NCI-H128 (cell line): ENCODE results near the gene MRPL39.

Experiments used
- DNase-seq: peaks from one replicate; lab custom pipeline; 2025; ENCODE audit not compliant: unreplicated experiment; lab: John Stamatoyannopoulos, UW

The MRPL39 gene

DNA sequence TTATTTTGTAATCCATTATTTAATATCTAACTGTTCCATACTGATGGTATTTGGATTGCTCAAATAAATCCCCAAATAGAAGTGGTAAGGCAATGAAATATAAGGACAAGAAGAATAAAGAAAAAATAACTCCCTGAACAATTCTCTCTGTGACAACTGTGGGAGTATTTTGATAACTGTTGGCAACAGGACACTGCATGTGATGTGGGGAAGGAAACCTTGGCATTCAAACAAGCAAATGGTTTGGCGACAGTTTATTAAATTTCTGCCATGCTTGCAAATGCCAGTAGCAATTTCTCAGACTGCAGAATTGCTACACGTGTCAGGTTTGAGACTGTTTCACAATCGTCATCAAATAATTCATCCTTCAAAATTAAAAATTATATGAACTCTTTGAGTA is 8.6 kb upstream of the MRPL39 start:
- no peak for DNase-seq

DNA sequence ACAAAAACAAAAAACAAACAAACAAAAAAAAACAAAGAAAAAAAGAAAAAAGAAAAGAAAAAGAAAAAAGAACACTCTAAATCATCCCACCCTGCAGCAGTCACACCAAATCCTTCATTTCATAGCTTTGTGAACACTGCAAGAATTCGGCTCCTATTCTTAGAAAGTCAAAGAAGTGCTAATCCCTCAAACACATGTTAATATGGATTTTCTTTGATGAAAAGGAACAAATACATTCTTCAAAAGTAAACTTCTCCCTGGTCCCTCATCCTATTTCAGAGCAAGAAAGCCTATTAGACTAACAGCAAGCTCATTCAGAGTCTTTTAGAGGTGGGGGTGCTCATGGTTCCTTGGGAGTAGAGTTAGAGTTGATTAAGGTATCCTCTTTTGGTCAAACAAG is 7.2 kb upstream of the MRPL39 start:
- DNase-seq = no peak

- DNase-seq = peak; percentile 57
These were observed 910 bp upstream of the MRPL39 start for GRCh38 chr21:25608044-25608737.

DNA sequence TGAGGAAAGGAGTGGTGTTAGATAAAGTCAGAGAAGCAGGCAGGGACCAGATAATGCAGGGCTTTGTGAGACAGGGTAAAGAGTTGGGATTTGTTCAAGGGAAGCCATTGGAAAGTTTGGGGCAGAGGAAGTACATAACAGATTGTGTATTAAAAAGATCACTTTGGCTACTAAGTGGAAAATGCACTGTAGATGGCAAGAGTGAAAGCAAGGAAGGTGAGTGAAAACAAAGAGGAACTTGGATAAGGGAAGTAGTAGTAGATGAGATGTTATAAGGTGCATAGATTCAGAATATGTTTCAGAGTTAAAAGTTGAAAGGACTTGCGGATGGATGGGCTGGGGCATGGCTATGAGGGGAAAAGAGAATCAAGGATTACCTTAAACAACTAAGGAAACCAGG is 17.4 kb downstream of the MRPL39 start:
- no peak for DNase-seq

DNA sequence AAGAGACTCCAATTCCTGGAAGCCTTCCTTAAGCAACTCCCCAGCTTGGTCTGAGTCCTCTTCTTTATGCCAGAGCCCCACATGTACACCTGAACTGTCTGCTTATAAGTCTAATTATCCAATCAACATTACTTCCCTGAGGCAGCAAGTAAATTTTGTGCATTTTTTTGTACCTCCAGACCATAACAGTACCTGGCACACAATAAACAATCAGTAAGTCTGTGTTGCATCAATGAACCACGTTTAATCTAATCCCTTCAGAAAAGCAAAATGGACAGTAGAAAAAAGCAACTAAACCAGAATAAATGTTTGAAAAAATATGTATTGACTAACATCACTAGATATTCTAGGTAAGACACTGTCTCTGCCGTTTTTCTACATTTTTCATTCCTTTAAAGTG is 20.5 kb downstream of the MRPL39 start:
- no peak for DNase-seq

DNA sequence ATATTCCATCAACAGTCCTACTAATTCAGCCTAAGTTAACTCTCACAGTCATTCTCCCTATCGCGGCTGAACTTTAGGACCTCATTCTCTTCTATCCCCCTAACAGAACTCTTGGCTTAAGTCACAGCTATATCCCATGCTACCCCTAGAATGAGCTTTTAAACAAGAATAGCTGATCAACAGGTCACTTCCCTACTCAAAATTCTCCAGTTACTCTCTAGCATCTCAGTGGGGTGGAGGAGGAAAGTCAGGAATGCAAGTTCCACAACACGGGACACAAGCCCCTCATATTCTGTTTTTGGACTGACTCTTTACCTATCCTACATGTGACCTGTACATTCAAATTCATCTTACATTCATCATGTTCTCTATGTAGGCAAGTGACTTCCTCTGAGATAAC is 21.0 kb downstream of the MRPL39 start:
- DNase-seq = no peak

GRCh38 chr21:25584833-25585676 is 22.2 kb downstream of the MRPL39 start:
- no peak for DNase-seq

DNA sequence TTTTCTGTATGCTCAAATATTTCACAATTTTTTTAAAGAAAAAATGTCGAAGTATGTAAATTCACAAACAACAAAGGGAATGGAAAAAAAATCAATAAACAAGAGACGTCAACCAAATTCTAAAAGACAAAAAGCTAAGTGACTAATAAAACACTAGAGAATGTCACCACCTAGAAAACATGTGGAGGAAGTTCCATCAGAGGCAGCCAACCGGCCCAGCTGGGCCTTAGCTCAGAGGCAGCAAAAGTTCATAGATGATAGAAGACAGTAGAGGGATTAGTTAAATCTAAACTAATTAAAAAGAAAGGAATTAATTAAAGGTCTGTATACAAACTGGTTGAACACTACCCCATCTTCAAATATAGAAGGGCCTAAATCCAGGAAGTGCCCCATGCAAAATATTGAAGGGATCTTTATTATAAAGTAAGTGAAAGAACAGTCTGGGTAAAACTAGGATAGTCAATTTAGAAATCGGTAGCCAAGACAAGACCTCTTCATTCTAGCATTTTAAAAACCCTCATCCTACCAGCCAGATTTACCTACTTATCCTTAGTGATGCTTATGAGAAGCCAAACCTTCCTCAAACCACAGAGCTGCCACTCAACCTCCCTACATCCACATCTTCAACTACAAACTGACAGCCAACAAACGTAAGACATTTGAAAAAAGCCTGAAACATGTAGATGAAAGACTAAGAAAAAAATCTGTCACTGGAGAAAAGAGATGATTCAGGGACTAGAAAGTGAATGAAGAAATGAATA is 23.7 kb downstream of the MRPL39 start:
- DNase-seq = no peak

DNA sequence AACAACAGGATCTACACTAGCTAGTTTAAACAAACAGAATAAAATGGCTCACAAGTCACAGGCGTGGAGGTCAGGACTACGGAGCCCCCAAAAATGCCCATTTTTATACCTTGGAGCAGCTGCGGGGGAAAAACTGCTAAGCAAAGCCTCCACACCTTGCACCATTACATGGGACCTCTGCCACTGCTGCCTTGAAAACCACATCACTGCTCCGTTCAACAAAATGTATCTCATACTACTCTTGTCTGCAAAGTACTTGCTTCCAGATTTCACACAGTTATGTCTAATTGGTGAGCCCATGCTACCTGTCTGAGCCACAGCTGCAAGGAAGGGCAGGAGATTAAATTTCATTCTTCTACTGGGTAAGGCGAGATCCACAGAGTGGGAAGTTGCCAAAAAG is 24.4 kb downstream of the MRPL39 start:
- DNase-seq = no peak

DNA sequence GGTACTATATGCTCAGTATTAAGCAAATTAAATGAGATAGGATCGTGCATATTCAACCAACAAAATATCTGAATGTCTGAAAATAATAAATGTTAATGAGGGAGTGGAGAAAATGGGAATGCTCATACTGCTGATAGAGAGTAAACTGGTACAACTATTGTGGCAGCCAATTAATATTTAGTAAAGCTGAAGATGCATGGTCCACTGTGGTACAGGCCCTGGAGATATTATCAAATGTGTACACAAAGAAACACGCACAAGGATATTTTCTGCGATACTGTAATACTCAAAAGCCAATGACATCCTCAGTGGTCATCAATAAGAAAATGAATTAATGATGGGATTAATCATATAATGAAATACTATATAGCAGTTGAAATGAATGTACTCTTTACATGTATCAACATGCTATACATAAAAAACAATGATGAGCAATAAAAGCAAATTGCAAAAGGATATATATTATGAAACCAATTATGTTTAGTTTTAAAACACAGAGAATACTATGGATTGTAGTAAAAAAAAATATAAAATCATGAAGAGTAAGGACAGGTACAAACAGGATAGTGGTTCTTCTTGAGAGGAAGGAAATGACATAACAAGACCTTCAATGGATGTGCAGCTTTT is 25.0 kb downstream of the MRPL39 start:
- DNase-seq = no peak

GRCh38 chr21:25581582-25581981 is 25.7 kb downstream of the MRPL39 start:
- no peak for DNase-seq

- DNase-seq = no peak
These were observed 26.4 kb downstream of the MRPL39 start for GRCh38 chr21:25580912-25581260.

- DNase-seq = no peak
These were observed 27.9 kb downstream of the MRPL39 start for GRCh38 chr21:25579226-25580013.

DNA sequence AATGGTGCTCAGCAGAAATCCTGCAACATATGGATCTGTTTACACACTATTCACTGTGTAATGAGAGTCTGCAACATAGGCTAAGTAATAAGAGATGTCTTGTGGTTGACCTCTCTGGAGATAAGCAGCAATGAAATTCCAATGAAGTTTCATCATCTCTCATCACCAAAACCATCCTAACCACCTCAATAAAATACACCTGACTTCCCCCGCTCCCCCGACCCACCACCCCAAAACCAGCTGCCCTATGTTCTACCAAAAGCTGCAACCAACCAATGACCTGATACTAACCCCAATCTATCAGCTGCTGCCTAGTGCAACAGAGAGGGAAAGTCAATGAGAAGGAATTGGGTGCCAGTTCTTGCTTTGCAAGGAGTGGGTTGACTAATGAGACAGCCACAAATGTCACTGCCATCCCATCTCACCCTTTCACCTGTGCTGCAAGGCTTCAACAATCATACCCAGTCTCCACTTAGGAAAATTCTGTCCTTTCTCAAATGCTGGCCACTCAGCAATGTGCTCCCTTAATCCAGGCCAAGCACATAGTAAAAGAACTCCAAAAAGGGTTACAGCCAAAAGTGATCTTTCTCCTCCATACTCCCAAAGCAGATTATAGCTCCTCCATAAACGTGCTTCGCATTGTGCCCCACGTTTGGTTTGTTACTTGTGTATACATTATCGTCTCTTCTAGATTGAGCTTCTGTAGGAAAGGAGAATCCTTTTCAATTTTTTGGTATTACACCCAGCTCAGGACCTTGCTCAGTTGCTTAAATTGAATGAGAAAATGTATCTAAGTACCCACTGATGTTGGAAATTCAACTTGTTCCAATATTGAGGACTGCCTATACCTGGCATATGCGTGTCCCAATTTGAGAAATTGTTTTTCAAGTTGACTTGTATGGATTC is 29.0 kb downstream of the MRPL39 start:
- no peak for DNase-seq

DNA sequence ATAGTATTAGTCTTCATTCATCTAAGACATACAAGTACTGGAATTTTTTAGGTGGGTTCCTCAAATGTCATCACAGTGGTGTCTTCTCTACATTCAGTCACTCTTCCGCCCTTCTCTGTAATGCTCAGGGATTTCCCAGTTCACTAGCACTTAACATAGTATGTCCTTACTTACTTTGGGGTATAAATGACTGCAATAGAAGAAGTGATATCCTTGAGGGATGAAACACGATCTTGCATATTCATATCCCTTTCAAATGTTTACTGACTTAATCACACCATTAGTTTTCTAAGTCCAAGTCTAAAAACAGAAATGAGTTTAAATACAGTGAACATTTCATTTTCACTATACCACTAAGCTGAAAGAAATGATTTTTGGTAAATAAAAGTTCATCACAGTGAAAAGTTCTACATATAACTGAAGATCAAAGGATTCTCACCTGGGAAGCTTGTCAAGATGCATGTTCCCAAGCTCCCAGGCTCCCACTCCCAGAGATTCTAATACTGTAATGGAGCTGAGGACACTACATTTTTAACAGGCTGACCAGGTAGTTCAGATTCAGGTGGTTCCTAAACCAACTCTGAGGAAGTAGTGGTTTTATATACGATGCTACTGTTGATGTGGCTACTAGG is 29.7 kb downstream of the MRPL39 start:
- DNase-seq = no peak

GRCh38 chr21:25573409-25574206 is 33.7 kb downstream of the MRPL39 start:
- no peak for DNase-seq

DNA sequence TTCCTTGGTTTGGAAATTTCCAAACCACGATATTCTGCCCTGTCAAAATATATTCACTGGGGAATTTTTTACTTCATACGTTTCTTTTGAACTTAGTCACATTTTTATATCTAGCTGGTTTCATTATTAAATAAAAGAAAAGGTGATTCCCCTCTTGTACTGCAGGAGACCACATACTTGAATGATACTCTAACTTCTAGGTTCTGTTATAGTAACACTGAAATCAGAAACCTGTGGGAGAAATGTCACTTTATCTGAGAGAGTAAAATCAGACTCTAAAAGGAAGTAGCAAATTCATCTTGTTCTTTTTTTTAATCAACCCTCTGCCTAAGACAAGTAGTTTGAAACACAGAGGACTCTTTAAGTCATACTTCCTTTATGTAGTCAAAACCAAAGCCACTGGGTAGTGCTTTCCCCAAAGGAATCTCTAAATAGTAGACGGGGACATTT is 34.4 kb downstream of the MRPL39 start:
- DNase-seq = no peak

GRCh38 chr21:25571726-25572121 is 35.6 kb downstream of the MRPL39 start:
- DNase-seq = no peak
